ENCODE measurements around the gene TSSC4. TPM values are rescaled to one million over a fixed set of nuclear protein-coding genes. Genes with fewer than 3 reads are reported as not detected.
"Not testable (repeated sequence)": the region's sequence is repeated elsewhere in the genome, so short reads cannot be mapped to it uniquely, and the experiment has no call there.

The TSSC4 gene
- polyA plus RNA-seq (2013, experiment 1 of 2), result 25.8 TPM
- polyA plus RNA-seq (2013, experiment 2 of 2), result 23.5 TPM

- Histone ChIP-seq H3K4me1 (ENCODE audit: insufficient read depth, low read length) (peaks cover 9% of the 10 kb centered on the region; the same call in 1 of the 2 replicates), H3K9me3 (ENCODE audit: insufficient read depth, low read depth, low read length) (no peaks in the 10 kb centered on the region), H3K9ac (ENCODE audit: low read depth, low read length) (peak within 1 kb of the TSS; percentile 90), H3K27me3 (ENCODE audit: insufficient read depth, low read length) (no peaks in the 10 kb centered on the region), H3K36me3 (ENCODE audit: insufficient read depth, low read length) (peaks cover 51% of the 10 kb centered on the region), H3K4me3 (ENCODE audit: low read length) (peak within 1 kb of the TSS; percentile 100), H3K27ac (ENCODE audit: low read depth, low read length) (peak within 1 kb of the TSS; percentile 93)
- WGBS, result 5% methylated on average over 66 of the region's 66 CpGs
These were observed at the start of gene TSSC4 for GRCh38 chr11:2400069-2400761. Gene TSSC4, plus strand, starts transcription at chr11:2400750. Its CDS starts 1,884 bp downstream, at chr11:2402634.

- 89% methylated on average over 3 of the region's 3 CpGs for WGBS
- 0 out of 2 replicates have a peak, but pooled peaks cover 3% of the 10 kb centered on the region for H3K27me3 ChIP-seq (ENCODE audit: insufficient read depth, low read length)
- no peaks in the 10 kb centered on the region for H3K36me3 ChIP-seq (ENCODE audit: insufficient read depth, low read length)
- H3K9ac ChIP-seq (ENCODE audit: low read depth, low read length), result no peak overlapping the region
- H3K4me1 ChIP-seq (ENCODE audit: insufficient read depth, low read length), result no peaks in the 10 kb centered on the region
- H3K27ac ChIP-seq (ENCODE audit: low read depth, low read length), result no peak overlapping the region
- H3K9me3 ChIP-seq (ENCODE audit: insufficient read depth, low read depth, low read length), result peaks cover 20% of the 10 kb centered on the region
- no peak overlapping the region for H3K4me3 ChIP-seq (ENCODE audit: low read length)
These were observed 48.8 kb upstream of the TSSC4 start for GRCh38 chr11:2351701-2352100.

- no peak overlapping the region for H3K4me3 ChIP-seq (ENCODE audit: low read length)
- H3K4me1 ChIP-seq (ENCODE audit: insufficient read depth, low read length), result no peaks in the 10 kb centered on the region
- H3K27ac ChIP-seq (ENCODE audit: low read depth, low read length), result no peak overlapping the region
- no peak overlapping the region for H3K9ac ChIP-seq (ENCODE audit: low read depth, low read length)
- H3K27me3 ChIP-seq (ENCODE audit: insufficient read depth, low read length), result 0 out of 2 replicates have a peak, but pooled peaks cover 3% of the 10 kb centered on the region
- H3K9me3 ChIP-seq (ENCODE audit: insufficient read depth, low read depth, low read length), result peaks cover 20% of the 10 kb centered on the region
- 88% methylated on average over 4 of the region's 4 CpGs for WGBS
- no peaks in the 10 kb centered on the region for H3K36me3 ChIP-seq (ENCODE audit: insufficient read depth, low read length)
These were observed 48.1 kb upstream of the TSSC4 start for GRCh38 chr11:2352420-2352819.

GRCh38 chr11:2355000-2355644, 45.4 kb upstream of the TSSC4 start:
- H3K4me1 ChIP-seq (ENCODE audit: insufficient read depth, low read length), result no peaks in the 10 kb centered on the region
- H3K9me3 ChIP-seq (ENCODE audit: insufficient read depth, low read depth, low read length), result peaks cover 7% of the 10 kb centered on the region
- 75% methylated on average over 7 of the region's 7 CpGs for WGBS
- no peak overlapping the region for H3K4me3 ChIP-seq (ENCODE audit: low read length)
- H3K9ac ChIP-seq (ENCODE audit: low read depth, low read length), result no peak overlapping the region
- H3K27ac ChIP-seq (ENCODE audit: low read depth, low read length), result no peak overlapping the region
- no peaks in the 10 kb centered on the region for H3K36me3 ChIP-seq (ENCODE audit: insufficient read depth, low read length)
- 0 out of 2 replicates have a peak, but pooled peaks cover 3% of the 10 kb centered on the region for H3K27me3 ChIP-seq (ENCODE audit: insufficient read depth, low read length)

GRCh38 chr11:2357246-2357645, 43.3 kb upstream of the TSSC4 start:
- 88% methylated on average over 6 of the region's 8 CpGs for WGBS
- Histone ChIP-seq H3K27ac (ENCODE audit: low read depth, low read length) (no peak overlapping the region), H3K9ac (ENCODE audit: low read depth, low read length) (no peak overlapping the region), H3K9me3 (ENCODE audit: insufficient read depth, low read depth, low read length) (peaks cover 3% of the 10 kb centered on the region; the same call in 1 of the 2 replicates), H3K27me3 (ENCODE audit: insufficient read depth, low read length) (no peaks in the 10 kb centered on the region), H3K4me3 (ENCODE audit: low read length) (no peak overlapping the region), H3K4me1 (ENCODE audit: insufficient read depth, low read length) (no peaks in the 10 kb centered on the region), H3K36me3 (ENCODE audit: insufficient read depth, low read length) (no peaks in the 10 kb centered on the region)

GRCh38 chr11:2357651-2358050, 42.9 kb upstream of the TSSC4 start:
- not testable (repeated sequence) for H3K9ac ChIP-seq (ENCODE audit: low read depth, low read length); H3K4me3 ChIP-seq (ENCODE audit: low read length); H3K27ac ChIP-seq (ENCODE audit: low read depth, low read length); H3K4me1 ChIP-seq (ENCODE audit: insufficient read depth, low read length); H3K36me3 ChIP-seq (ENCODE audit: insufficient read depth, low read length); H3K9me3 ChIP-seq (ENCODE audit: insufficient read depth, low read depth, low read length); H3K27me3 ChIP-seq (ENCODE audit: insufficient read depth, low read length)
- 85% methylated on average over 11 of the region's 13 CpGs for WGBS

GRCh38 chr11:2358754-2359442, 41.7 kb upstream of the TSSC4 start:
- 91% methylated on average over 11 of the region's 11 CpGs for WGBS
- Histone ChIP-seq H3K27me3 (ENCODE audit: insufficient read depth, low read length) (no peaks in the 10 kb centered on the region), H3K9ac (ENCODE audit: low read depth, low read length) (no peak overlapping the region), H3K9me3 (ENCODE audit: insufficient read depth, low read depth, low read length) (peaks cover 3% of the 10 kb centered on the region; the same call in 1 of the 2 replicates), H3K4me3 (ENCODE audit: low read length) (no peak overlapping the region), H3K4me1 (ENCODE audit: insufficient read depth, low read length) (no peaks in the 10 kb centered on the region), H3K36me3 (ENCODE audit: insufficient read depth, low read length) (no peaks in the 10 kb centered on the region), H3K27ac (ENCODE audit: low read depth, low read length) (no peak overlapping the region)

- WGBS, result 91% methylated on average over 9 of the region's 9 CpGs
- H3K27ac ChIP-seq (ENCODE audit: low read depth, low read length), result no peak overlapping the region
- no peak overlapping the region for H3K9ac ChIP-seq (ENCODE audit: low read depth, low read length)
- H3K27me3 ChIP-seq (ENCODE audit: insufficient read depth, low read length), result no peaks in the 10 kb centered on the region
- no peak overlapping the region for H3K4me3 ChIP-seq (ENCODE audit: low read length)
- no peaks in the 10 kb centered on the region for H3K36me3 ChIP-seq (ENCODE audit: insufficient read depth, low read length)
- H3K9me3 ChIP-seq (ENCODE audit: insufficient read depth, low read depth, low read length), result peaks cover 3% of the 10 kb centered on the region; the same call in 1 of the 2 replicates
- H3K4me1 ChIP-seq (ENCODE audit: insufficient read depth, low read length), result no peaks in the 10 kb centered on the region
These were observed 41.0 kb upstream of the TSSC4 start for GRCh38 chr11:2359557-2359956.

GRCh38 chr11:2360081-2360642, 40.4 kb upstream of the TSSC4 start:
- Histone ChIP-seq H3K36me3 (ENCODE audit: insufficient read depth, low read length) (no peaks in the 10 kb centered on the region), H3K9ac (ENCODE audit: low read depth, low read length) (no peak overlapping the region), H3K9me3 (ENCODE audit: insufficient read depth, low read depth, low read length) (peaks cover 3% of the 10 kb centered on the region; the same call in 1 of the 2 replicates), H3K27me3 (ENCODE audit: insufficient read depth, low read length) (no peaks in the 10 kb centered on the region), H3K4me3 (ENCODE audit: low read length) (no peak overlapping the region), H3K4me1 (ENCODE audit: insufficient read depth, low read length) (no peaks in the 10 kb centered on the region), H3K27ac (ENCODE audit: low read depth, low read length) (no peak overlapping the region)
- WGBS, result 93% methylated on average over 14 of the region's 14 CpGs

GRCh38 chr11:2361565-2361964, 39.0 kb upstream of the TSSC4 start:
- Histone ChIP-seq H3K9ac (ENCODE audit: low read depth, low read length) (no peak overlapping the region), H3K27me3 (ENCODE audit: insufficient read depth, low read length) (no peaks in the 10 kb centered on the region), H3K9me3 (ENCODE audit: insufficient read depth, low read depth, low read length) (no peaks in the 10 kb centered on the region), H3K4me1 (ENCODE audit: insufficient read depth, low read length) (no peaks in the 10 kb centered on the region), H3K27ac (ENCODE audit: low read depth, low read length) (no peak overlapping the region), H3K36me3 (ENCODE audit: insufficient read depth, low read length) (no peaks in the 10 kb centered on the region), H3K4me3 (ENCODE audit: low read length) (no peak overlapping the region)
- 88% methylated on average over 9 of the region's 9 CpGs for WGBS

- H3K27ac ChIP-seq (ENCODE audit: low read depth, low read length), result no peak overlapping the region
- 93% methylated on average over 7 of the region's 7 CpGs for WGBS
- H3K4me1 ChIP-seq (ENCODE audit: insufficient read depth, low read length), result no peaks in the 10 kb centered on the region
- no peak overlapping the region for H3K4me3 ChIP-seq (ENCODE audit: low read length)
- no peaks in the 10 kb centered on the region for H3K36me3 ChIP-seq (ENCODE audit: insufficient read depth, low read length)
- H3K9ac ChIP-seq (ENCODE audit: low read depth, low read length), result no peak overlapping the region
- no peaks in the 10 kb centered on the region for H3K9me3 ChIP-seq (ENCODE audit: insufficient read depth, low read depth, low read length)
- no peaks in the 10 kb centered on the region for H3K27me3 ChIP-seq (ENCODE audit: insufficient read depth, low read length)
These were observed 38.1 kb upstream of the TSSC4 start for GRCh38 chr11:2362414-2362813.
